ENCODE data around the gene SCUBE3. TPM values are rescaled to one million over a fixed set of nuclear protein-coding genes. Genes with fewer than 3 reads are reported as not detected.

SCUBE3 gene
- total and polyA plus RNA-seq, 4 experiments from 2014 or later, result 0.03 to 0.08 TPM; not detected in 2

- Histone ChIP-seq H3K4me1 (ENCODE audit: insufficient read depth, low read length) (peaks cover 8% of the 10 kb centered on the region), H3K36me3 (ENCODE audit: insufficient read depth, low read length) (no peaks in the 10 kb centered on the region), H3K9me3 (ENCODE audit: control insufficient read depth in 1 of 2, low read length in 2 of 2) (no peaks in the 10 kb centered on the region), H3K27me3 (ENCODE audit: insufficient read depth, low read length) (peaks cover 26% of the 10 kb centered on the region), H3K27ac (ENCODE audit: low read depth, low read length) (no peak overlapping the region), H3K4me3 (ENCODE audit: low read length in 2 of 2) (no peak overlapping the region)
- Mint-ChIP-seq H3K9me3 (no peaks in the 10 kb centered on the region), H3K4me3 (no peak overlapping the region), H3K27me3 (peaks cover 43 to 62% of the 10 kb centered on the region in 2 donors), H3K27ac (peak overlapping the region in 1 of 7 donors; percentile 39), H3K4me1 (peaks cover 5 to 8% (median 6%) of the 10 kb centered on the region in 4 donors), H3K36me3 (no peaks in the 10 kb centered on the region)
- CTCF ChIA-PET (ENCODE audit: partially characterized antibody), result interaction anchor here (1.6 kb wide), 1 partner anchor 31 kb away, joined by 6 read pairs; no protein-coding TSS in a partner anchor
- intact Hi-C loops (cut with micrococcal nuclease), result no loop called here
- DNase-seq, result no peak
- POLR2A ChIA-PET (ENCODE audit: partially characterized antibody), result no interaction called here
Measured at GRCh38 chr6:35209081-35209480, 4.7 kb upstream of the SCUBE3 start.

DNA sequence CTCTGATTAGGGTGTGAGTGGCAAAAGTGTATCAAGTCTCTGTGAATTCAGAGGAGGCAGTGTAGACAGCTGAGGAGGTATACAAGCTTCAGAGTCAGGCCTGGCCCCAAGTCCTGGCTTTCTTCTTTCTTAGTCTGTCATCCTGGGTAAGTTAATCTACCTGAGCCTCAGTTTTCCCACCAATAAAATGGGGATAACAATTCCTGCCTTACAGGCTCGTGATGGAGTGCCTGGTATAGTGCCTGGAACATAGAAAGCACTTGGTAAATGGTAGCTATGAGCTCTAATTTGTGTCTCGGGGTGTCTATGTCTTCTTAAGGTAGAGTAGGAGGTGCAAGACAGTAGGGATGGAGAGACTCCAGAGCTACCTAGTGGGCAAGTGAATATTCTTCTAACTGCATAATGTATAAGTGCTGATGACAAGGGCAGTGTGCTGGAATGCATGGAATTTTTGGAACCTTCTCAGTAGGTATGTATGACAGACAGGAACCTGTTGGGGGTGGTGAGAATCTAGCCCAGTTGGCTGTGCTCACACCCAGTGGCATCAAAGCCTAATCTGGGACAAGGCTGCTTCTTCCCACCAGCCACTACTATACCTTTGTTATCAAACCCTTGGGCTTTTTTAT, 4.0 kb upstream of the SCUBE3 start:
- no peaks in the 10 kb centered on the region for H3K9me3 Mint-ChIP-seq
- CTCF ChIA-PET (ENCODE audit: partially characterized antibody), result interaction anchor here (1.6 kb wide), 1 partner anchor 30 kb away, joined by 6 read pairs; no protein-coding TSS in a partner anchor
- intact Hi-C loops (cut with micrococcal nuclease), result no loop called here

GRCh38 chr6:35213298-35213791, 411 bp upstream of the SCUBE3 start:
- CTCF ChIA-PET (ENCODE audit: partially characterized antibody), result no interaction called here
- Mint-ChIP-seq H3K27ac (no peak overlapping the region), H3K9me3 (no peaks in the 10 kb centered on the region), H3K36me3 (no peaks in the 10 kb centered on the region), H3K27me3 (peaks cover 46 to 61% of the 10 kb centered on the region in 2 donors), H3K4me3 (peak overlapping the region; percentile 49 to 81 (median 73)), H3K4me1 (peaks cover 5 to 6% (median 6%) of the 10 kb centered on the region in 4 donors)
- no peak for DNase-seq
- intact Hi-C loops (cut with micrococcal nuclease), result no loop called here
- POLR2A ChIA-PET (ENCODE audit: partially characterized antibody), result no interaction called here
- H3K27ac ChIP-seq (ENCODE audit: low read depth, low read length), result no peak overlapping the region
- no peaks in the 10 kb centered on the region for H3K9me3 ChIP-seq (ENCODE audit: control insufficient read depth in 1 of 2, low read length in 2 of 2)
- H3K4me3 ChIP-seq (ENCODE audit: low read length in 2 of 2), result peak overlapping the region in 1 of 2 donors; percentile 47
- H3K4me1 ChIP-seq (ENCODE audit: insufficient read depth, low read length), result peaks cover 8% of the 10 kb centered on the region
- H3K27me3 ChIP-seq (ENCODE audit: insufficient read depth, low read length), result peaks cover 17% of the 10 kb centered on the region
- H3K36me3 ChIP-seq (ENCODE audit: insufficient read depth, low read length), result no peaks in the 10 kb centered on the region

More for the DNA sequence above, 4.0 kb upstream of the SCUBE3 start:
- no peaks in the 10 kb centered on the region for H3K9me3 ChIP-seq (ENCODE audit: control insufficient read depth in 1 of 2, low read length in 2 of 2)
- Mint-ChIP-seq H3K27ac (no peak overlapping the region), H3K4me3 (no peak overlapping the region), H3K36me3 (no peaks in the 10 kb centered on the region), H3K4me1 (peaks cover 5 to 8% (median 6%) of the 10 kb centered on the region in 4 donors), H3K27me3 (peaks cover 37 to 56% of the 10 kb centered on the region in 2 donors)
- H3K27ac ChIP-seq (ENCODE audit: low read depth, low read length), result no peak overlapping the region
- H3K4me3 ChIP-seq (ENCODE audit: low read length in 2 of 2), result no peak overlapping the region
- no peak for DNase-seq
- POLR2A ChIA-PET (ENCODE audit: partially characterized antibody), result no interaction called here
- peaks cover 20% of the 10 kb centered on the region for H3K27me3 ChIP-seq (ENCODE audit: insufficient read depth, low read length)
- H3K36me3 ChIP-seq (ENCODE audit: insufficient read depth, low read length), result no peaks in the 10 kb centered on the region
- H3K4me1 ChIP-seq (ENCODE audit: insufficient read depth, low read length), result peaks cover 8% of the 10 kb centered on the region

DNA sequence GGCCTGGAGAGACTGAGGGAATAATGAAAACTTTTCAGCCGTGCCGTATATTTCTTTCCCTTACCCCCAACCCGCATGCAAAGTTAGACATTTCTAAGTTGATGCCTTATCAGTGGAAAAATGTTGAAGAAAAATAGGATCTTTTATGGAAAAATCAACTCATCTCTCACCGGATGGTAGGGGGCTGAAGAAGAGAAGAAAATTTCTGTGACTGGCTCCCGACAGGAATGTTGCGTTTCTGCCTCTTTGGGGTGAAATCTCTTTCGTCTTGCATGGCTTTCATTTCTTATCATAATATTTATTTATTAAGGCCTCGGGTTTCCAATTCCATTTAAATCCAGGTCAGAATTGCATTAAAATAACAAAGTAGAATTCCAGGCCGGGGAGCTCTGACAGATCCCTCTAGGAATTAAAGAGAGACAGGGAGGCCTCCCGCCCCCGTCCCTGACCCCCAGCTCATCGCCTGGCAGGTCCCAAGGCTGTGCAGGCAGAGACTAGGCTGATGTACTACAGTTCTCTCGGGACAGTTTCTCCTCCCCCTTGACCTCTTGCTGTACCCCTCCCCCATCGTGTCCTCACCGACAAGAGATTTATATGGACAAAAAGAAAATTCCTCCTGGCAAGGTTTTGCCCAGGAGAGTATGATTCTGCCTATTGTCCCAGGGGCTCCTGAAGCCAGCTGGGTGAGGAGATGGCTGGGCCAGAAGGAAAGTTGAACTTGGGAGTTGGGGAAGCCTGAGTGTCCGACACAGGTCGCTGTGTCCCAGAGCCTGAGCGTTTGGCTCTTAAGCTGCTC, 1.3 kb downstream of the SCUBE3 start:
- no peaks in the 10 kb centered on the region for H3K9me3 Mint-ChIP-seq
- H3K4me1 Mint-ChIP-seq, result peaks cover 5 to 6% (median 6%) of the 10 kb centered on the region in 4 donors
- no peak overlapping the region for H3K27ac Mint-ChIP-seq
- H3K36me3 Mint-ChIP-seq, result no peaks in the 10 kb centered on the region
- Histone ChIP-seq H3K27ac (ENCODE audit: low read depth, low read length) (no peak overlapping the region), H3K4me3 (ENCODE audit: low read length in 2 of 2) (no peak overlapping the region), H3K36me3 (ENCODE audit: insufficient read depth, low read length) (no peaks in the 10 kb centered on the region), H3K9me3 (ENCODE audit: control insufficient read depth in 1 of 2, low read length in 2 of 2) (no peaks in the 10 kb centered on the region), H3K4me1 (ENCODE audit: insufficient read depth, low read length) (peaks cover 8% of the 10 kb centered on the region), H3K27me3 (ENCODE audit: insufficient read depth, low read length) (peaks cover 17% of the 10 kb centered on the region)
- peak overlapping the region in 3 of 8 donors; percentile 30 to 59 (median 38) for H3K4me3 Mint-ChIP-seq
- DNase-seq, result no peak
- ChIA-PET CTCF (ENCODE audit: partially characterized antibody) (interaction anchor here (1.7 kb wide), 1 partner anchor 10 kb away, joined by 9 read pairs; no protein-coding TSS in a partner anchor), POLR2A (ENCODE audit: partially characterized antibody) (no interaction called here)
- peaks cover 43 to 65% of the 10 kb centered on the region in 2 donors for H3K27me3 Mint-ChIP-seq
- intact Hi-C loops (cut with micrococcal nuclease), result no loop called here

GRCh38 chr6:35215665-35216411, 2.1 kb downstream of the SCUBE3 start:
- Histone ChIP-seq H3K4me1 (ENCODE audit: insufficient read depth, low read length) (peaks cover 8% of the 10 kb centered on the region), H3K27ac (ENCODE audit: low read depth, low read length) (no peak overlapping the region), H3K36me3 (ENCODE audit: insufficient read depth, low read length) (no peaks in the 10 kb centered on the region), H3K27me3 (ENCODE audit: insufficient read depth, low read length) (peaks cover 17% of the 10 kb centered on the region), H3K4me3 (ENCODE audit: low read length in 2 of 2) (no peak overlapping the region), H3K9me3 (ENCODE audit: control insufficient read depth in 1 of 2, low read length in 2 of 2) (no peaks in the 10 kb centered on the region)
- Mint-ChIP-seq H3K36me3 (no peaks in the 10 kb centered on the region), H3K9me3 (no peaks in the 10 kb centered on the region), H3K27ac (no peak overlapping the region), H3K4me3 (peak overlapping the region in 3 of 8 donors; percentile 2 to 34 (median 28)), H3K4me1 (peaks cover 5 to 6% (median 6%) of the 10 kb centered on the region in 4 donors), H3K27me3 (peaks cover 42 to 66% of the 10 kb centered on the region in 2 donors)
- ChIA-PET POLR2A (ENCODE audit: partially characterized antibody) (no interaction called here), CTCF (ENCODE audit: partially characterized antibody) (interaction anchor here (0.8 to 1.7 kb wide), 2 partner anchors 11 to 25 kb away, joined by 3 to 9 read pairs; no protein-coding TSS in a partner anchor)
- intact Hi-C loops (cut with micrococcal nuclease), result no loop called here
- no peak for DNase-seq

GRCh38 chr6:35216412-35216732, 2.6 kb downstream of the SCUBE3 start:
- Histone ChIP-seq H3K4me3 (ENCODE audit: low read length in 2 of 2) (no peak overlapping the region), H3K36me3 (ENCODE audit: insufficient read depth, low read length) (no peaks in the 10 kb centered on the region), H3K9me3 (ENCODE audit: control insufficient read depth in 1 of 2, low read length in 2 of 2) (no peaks in the 10 kb centered on the region), H3K27me3 (ENCODE audit: insufficient read depth, low read length) (peaks cover 17% of the 10 kb centered on the region), H3K27ac (ENCODE audit: low read depth, low read length) (no peak overlapping the region), H3K4me1 (ENCODE audit: insufficient read depth, low read length) (peaks cover 8% of the 10 kb centered on the region)
- ChIA-PET CTCF (ENCODE audit: partially characterized antibody) (interaction anchor here (0.8 to 1.7 kb wide), 2 partner anchors 11 to 24 kb away, joined by 3 to 9 read pairs; no protein-coding TSS in a partner anchor), POLR2A (ENCODE audit: partially characterized antibody) (no interaction called here)
- Mint-ChIP-seq H3K9me3 (no peaks in the 10 kb centered on the region), H3K36me3 (no peaks in the 10 kb centered on the region), H3K27me3 (peaks cover 40 to 64% of the 10 kb centered on the region in 2 donors), H3K4me1 (peaks cover 5 to 6% (median 6%) of the 10 kb centered on the region in 4 donors), H3K4me3 (peak overlapping the region in 2 of 8 donors; percentile 26 to 30), H3K27ac (no peak overlapping the region)
- DNase-seq, result no peak
- intact Hi-C loops (cut with micrococcal nuclease), result no loop called here
